SK-N-SH (cell line): ENCODE measurements around the gene COG4.

Source experiments
- CHD2 ChIP-seq: fragments of 150-350 bp; IDR thresholded peaks from 2 replicates; pipeline ENCODE4 v1.6.1; 2018; ENCODE audit warnings: low read length; ENCODE audit not compliant: partially characterized antibody
- EP300 ChIP-seq, 2 experiments: IDR thresholded peaks; 2 replicates each; pipeline versions ENCODE4 v1.4.0 to v1.6.1; 2012; ENCODE audit warnings: borderline replicate concordance in 1 of 2, low read depth in 1 of 2, low read length in 1 of 2
- EZH2phosphoT487 ChIP-seq: fragments of 200-600 bp; sonication (generic); IDR thresholded peaks from 2 replicates; pipeline ENCODE4 v1.6.1; 2017; ENCODE audit warnings: low read depth, mixed run types, mild to moderate bottlenecking, antibody characterized with exemption, moderate library complexity, borderline replicate concordance
- GATA2 ChIP-seq: sonication (generic); formaldehyde crosslinking; IDR thresholded peaks from 2 replicates; pipeline ENCODE4 v1.5.0; 2020; ENCODE audit warnings: mild to moderate bottlenecking, missing genetic modification reagents
- JUND ChIP-seq: IDR thresholded peaks from 2 replicates; pipeline ENCODE4 v1.4.0; 2012
- NFIC ChIP-seq: IDR thresholded peaks from 2 replicates; pipeline ENCODE4 v1.4.0; 2012; ENCODE audit warnings: borderline replicate concordance
- POLR2AphosphoS5 ChIP-seq: IDR thresholded peaks from 2 replicates; pipeline ENCODE4 v1.6.1; 2012; ENCODE audit warnings: low read depth, low read length
- RAD21 ChIP-seq: IDR thresholded peaks from 2 replicates; pipeline ENCODE4 v1.6.1; 2012; ENCODE audit warnings: mild to moderate bottlenecking, low read length
- RCOR1 ChIP-seq: fragments of 150-350 bp; IDR thresholded peaks from 2 replicates; pipeline ENCODE4 v1.6.1; 2017; ENCODE audit warnings: antibody characterized with exemption, low read length
- TF ChIP-seq, protein P1 (sequence below): fragments of 200-600 bp; sonication (generic); IDR thresholded peaks from 2 replicates; pipeline ENCODE4 v1.6.1; 2017; ENCODE audit warnings: antibody characterized with exemption, mild to moderate bottlenecking, moderate library complexity
- TF ChIP-seq, protein P2 (sequence below): fragments of 150-350 bp; IDR thresholded peaks from 2 replicates; pipeline ENCODE4 v1.6.1; 2017; ENCODE audit warnings: antibody characterized with exemption, low read length, low read depth, borderline replicate concordance
- TF ChIP-seq, protein P3 (sequence below): IDR thresholded peaks from 2 replicates; pipeline ENCODE4 v1.6.1; 2012; ENCODE audit warnings: mild to moderate bottlenecking, low read depth, low read length, moderate library complexity
- TF ChIP-seq, protein P4 (sequence below): IDR thresholded peaks from 2 replicates; pipeline ENCODE4 v1.4.0; 2012; ENCODE audit warnings: low read depth

DNA sequence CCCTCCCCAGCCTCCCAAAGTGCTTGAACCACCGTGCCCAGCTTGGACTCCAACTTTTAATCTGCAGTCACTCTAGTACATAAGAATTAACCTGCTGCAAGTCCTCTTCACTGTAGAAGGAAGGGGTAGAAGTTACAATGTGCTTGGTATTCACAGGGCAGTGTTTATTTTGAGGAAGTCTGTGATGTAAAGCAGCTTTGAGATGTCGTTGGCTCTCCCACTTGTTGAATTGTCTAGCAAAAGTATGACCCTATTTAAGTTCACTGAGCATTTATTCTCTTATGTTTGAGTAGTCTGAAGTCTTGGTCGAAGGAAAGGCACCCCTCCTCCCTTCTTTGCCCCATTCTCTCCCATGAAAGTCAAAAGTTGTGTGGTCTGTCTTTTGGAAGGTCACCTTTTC lies 28.4 kb upstream of the COG4 start:
- TF ChIP-seq NFIC: no peak
- no peak for TF ChIP-seq CHD2
- TF ChIP-seq, protein P1, sequence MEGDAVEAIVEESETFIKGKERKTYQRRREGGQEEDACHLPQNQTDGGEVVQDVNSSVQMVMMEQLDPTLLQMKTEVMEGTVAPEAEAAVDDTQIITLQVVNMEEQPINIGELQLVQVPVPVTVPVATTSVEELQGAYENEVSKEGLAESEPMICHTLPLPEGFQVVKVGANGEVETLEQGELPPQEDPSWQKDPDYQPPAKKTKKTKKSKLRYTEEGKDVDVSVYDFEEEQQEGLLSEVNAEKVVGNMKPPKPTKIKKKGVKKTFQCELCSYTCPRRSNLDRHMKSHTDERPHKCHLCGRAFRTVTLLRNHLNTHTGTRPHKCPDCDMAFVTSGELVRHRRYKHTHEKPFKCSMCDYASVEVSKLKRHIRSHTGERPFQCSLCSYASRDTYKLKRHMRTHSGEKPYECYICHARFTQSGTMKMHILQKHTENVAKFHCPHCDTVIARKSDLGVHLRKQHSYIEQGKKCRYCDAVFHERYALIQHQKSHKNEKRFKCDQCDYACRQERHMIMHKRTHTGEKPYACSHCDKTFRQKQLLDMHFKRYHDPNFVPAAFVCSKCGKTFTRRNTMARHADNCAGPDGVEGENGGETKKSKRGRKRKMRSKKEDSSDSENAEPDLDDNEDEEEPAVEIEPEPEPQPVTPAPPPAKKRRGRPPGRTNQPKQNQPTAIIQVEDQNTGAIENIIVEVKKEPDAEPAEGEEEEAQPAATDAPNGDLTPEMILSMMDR: no peak
- no peak for TF ChIP-seq JUND
- TF ChIP-seq, protein P2, sequence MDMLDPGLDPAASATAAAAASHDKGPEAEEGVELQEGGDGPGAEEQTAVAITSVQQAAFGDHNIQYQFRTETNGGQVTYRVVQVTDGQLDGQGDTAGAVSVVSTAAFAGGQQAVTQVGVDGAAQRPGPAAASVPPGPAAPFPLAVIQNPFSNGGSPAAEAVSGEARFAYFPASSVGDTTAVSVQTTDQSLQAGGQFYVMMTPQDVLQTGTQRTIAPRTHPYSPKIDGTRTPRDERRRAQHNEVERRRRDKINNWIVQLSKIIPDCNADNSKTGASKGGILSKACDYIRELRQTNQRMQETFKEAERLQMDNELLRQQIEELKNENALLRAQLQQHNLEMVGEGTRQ: no peak
- no peak for TF ChIP-seq EZH2phosphoT487
- no peak for TF ChIP-seq EP300 (IDR thresholded peaks at IDR 0.05; ENCODE audit: borderline replicate concordance in 1 of 2, low read depth in 1 of 2, low read length in 1 of 2)
- no peak for TF ChIP-seq RAD21
- TF ChIP-seq, protein P3, sequence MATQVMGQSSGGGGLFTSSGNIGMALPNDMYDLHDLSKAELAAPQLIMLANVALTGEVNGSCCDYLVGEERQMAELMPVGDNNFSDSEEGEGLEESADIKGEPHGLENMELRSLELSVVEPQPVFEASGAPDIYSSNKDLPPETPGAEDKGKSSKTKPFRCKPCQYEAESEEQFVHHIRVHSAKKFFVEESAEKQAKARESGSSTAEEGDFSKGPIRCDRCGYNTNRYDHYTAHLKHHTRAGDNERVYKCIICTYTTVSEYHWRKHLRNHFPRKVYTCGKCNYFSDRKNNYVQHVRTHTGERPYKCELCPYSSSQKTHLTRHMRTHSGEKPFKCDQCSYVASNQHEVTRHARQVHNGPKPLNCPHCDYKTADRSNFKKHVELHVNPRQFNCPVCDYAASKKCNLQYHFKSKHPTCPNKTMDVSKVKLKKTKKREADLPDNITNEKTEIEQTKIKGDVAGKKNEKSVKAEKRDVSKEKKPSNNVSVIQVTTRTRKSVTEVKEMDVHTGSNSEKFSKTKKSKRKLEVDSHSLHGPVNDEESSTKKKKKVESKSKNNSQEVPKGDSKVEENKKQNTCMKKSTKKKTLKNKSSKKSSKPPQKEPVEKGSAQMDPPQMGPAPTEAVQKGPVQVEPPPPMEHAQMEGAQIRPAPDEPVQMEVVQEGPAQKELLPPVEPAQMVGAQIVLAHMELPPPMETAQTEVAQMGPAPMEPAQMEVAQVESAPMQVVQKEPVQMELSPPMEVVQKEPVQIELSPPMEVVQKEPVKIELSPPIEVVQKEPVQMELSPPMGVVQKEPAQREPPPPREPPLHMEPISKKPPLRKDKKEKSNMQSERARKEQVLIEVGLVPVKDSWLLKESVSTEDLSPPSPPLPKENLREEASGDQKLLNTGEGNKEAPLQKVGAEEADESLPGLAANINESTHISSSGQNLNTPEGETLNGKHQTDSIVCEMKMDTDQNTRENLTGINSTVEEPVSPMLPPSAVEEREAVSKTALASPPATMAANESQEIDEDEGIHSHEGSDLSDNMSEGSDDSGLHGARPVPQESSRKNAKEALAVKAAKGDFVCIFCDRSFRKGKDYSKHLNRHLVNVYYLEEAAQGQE: no peak
- TF ChIP-seq POLR2AphosphoS5: no peak
- TF ChIP-seq RCOR1: no peak
- TF ChIP-seq, protein P4, sequence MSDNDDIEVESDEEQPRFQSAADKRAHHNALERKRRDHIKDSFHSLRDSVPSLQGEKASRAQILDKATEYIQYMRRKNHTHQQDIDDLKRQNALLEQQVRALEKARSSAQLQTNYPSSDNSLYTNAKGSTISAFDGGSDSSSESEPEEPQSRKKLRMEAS: no peak
- no peak for TF ChIP-seq GATA2
